Measurements from ENCODE around the gene TSPAN14. TPM values are rescaled to one million over a fixed set of nuclear protein-coding genes. Genes with fewer than 3 reads are reported as not detected.

Gene TSPAN14
- total and polyA plus RNA-seq, 10 of the 15 experiments (the other 5 are each of a cell fraction or from before 2014, with no cell fraction given) = 2.5 to 31.7 (median 17.9) TPM

- 0 out of 2 replicates have a peak, but pooled peaks have one; percentile 41 for TF ChIP-seq ZBTB40 (IDR thresholded peaks at IDR 0.05; ENCODE audit: borderline replicate concordance)
- no peak for TF ChIP-seq TARDBP (IDR thresholded peaks at IDR 0.05; ENCODE audit: borderline replicate concordance)
- TF ChIP-seq ZBTB4 (CRISPR knock-in tag; IDR thresholded peaks at IDR 0.05) = no peak
- TF ChIP-seq RFX5 (IDR thresholded peaks at IDR 0.05; ENCODE audit: low read depth, low read length) = no peak
- TF ChIP-seq SUZ12 (IDR thresholded peaks at IDR 0.05; ENCODE audit: unreplicated experiment) = no peak
- TF ChIP-seq CREM (IDR thresholded peaks at IDR 0.05; ENCODE audit: low read depth) = 0 out of 2 replicates have a peak, but pooled peaks have one; percentile 22
- peak in 1 of 2 experiments; percentile 41; a peak in 1 of 4 replicates for TF ChIP-seq EP300 (IDR thresholded peaks at IDR 0.05; ENCODE audit: borderline replicate concordance in 1 of 2, control insufficient read depth in 1 of 2, low read depth in 2 of 2, low read length in 2 of 2)
- no peak for TF ChIP-seq SP1 (IDR thresholded peaks at IDR 0.05; ENCODE audit: low read depth, low read length)
- TF ChIP-seq RELB (IDR thresholded peaks at IDR 0.05; ENCODE audit: low read depth) = peak; percentile 91
- 0 out of 2 replicates have a peak, but pooled peaks have one; percentile 48 for TF ChIP-seq ZNF217 (IDR thresholded peaks at IDR 0.05)
- peak; percentile 51; the same call in 1 of the 2 replicates for TF ChIP-seq STAT3 (IDR thresholded peaks at IDR 0.05; ENCODE audit: low read depth, low read length)
- peak in 1 of 2 experiments; percentile 44; a peak in 2 of 4 replicates for TF ChIP-seq BHLHE40 (IDR thresholded peaks at IDR 0.05; ENCODE audit: borderline replicate concordance in 1 of 2, low read depth in 2 of 2, low read length in 1 of 2)
- TF ChIP-seq CREB1 (IDR thresholded peaks at IDR 0.05; ENCODE audit: low read depth) = 0 out of 2 replicates have a peak, but pooled peaks have one; percentile 35
- TF ChIP-seq NFYB (IDR thresholded peaks at IDR 0.05; ENCODE audit: insufficient read depth, low read depth, low read length) = no peak
- no peak for TF ChIP-seq SMAD5 (IDR thresholded peaks at IDR 0.05; ENCODE audit: low read depth)
- peak; percentile 52; the same call in 1 of the 2 replicates for TF ChIP-seq GATAD2B (conservative IDR thresholded peaks at IDR 0.05; ENCODE audit: low read depth)
- TF ChIP-seq ZNF384 (IDR thresholded peaks at IDR 0.05; ENCODE audit: borderline replicate concordance, low read depth, low read length) = peak; percentile 68; the same call in 1 of the 2 replicates
- no peak for TF ChIP-seq TAF1 (IDR thresholded peaks at IDR 0.05; ENCODE audit: borderline replicate concordance, low read depth, low read length)
- TF ChIP-seq NBN (IDR thresholded peaks at IDR 0.05) = peak; percentile 89
- peak; percentile 83 to 92 for TF ChIP-seq IKZF2 (IDR thresholded peaks at IDR 0.05)
These were observed 87.1 kb downstream of the TSPAN14 start (continued) for GRCh38 chr10:80540981-80541750.
